ENCODE measurements around the gene CLEC9A.

DNA sequence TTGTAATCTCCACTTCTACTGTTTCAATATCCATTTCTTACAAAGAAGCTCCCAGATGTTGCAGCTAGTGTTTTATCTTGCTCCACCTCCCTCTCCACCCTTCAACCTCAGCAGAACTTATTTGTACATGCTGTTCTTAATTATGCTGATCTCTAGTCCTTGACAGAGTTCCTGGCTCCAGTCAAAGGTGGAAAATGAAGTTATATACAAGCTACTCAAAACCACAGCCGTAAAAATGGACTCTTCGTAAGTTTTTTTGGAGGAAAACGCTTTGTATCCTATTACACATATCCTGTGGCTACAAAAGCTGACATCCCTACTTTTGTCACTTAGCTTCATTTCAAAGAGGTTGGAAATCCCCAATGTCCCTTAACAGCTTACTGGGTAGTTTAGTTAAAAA lies 67.0 kb downstream of the CLEC9A start:
- TF ChIP-seq CTCF (IDR thresholded peaks at IDR 0.05), result no peak
- no peak for TF ChIP-seq POLR2A (IDR thresholded peaks at IDR 0.05)
